Activated CD8-positive, alpha-beta memory T cell treated with anti-CD3 and anti-CD28 coated beads, Interleukin-2, amount 50 U/mL, for 24 hours (primary cell): ENCODE results near the gene DNAJC21.
"Not testable (repeated sequence)": the region's sequence is repeated elsewhere in the genome, so short reads cannot be mapped to it uniquely, and the experiment has no call there.

ENCODE experiments used
- DNase-seq: peaks from one replicate; pipeline ENCODE4 v3.0.0-alpha.2; 2020; ENCODE audit errors: extremely low read depth

Gene DNAJC21

GRCh38 chr5:34923694-34924461 lies 5.5 kb upstream of the DNAJC21 start:
- DNase-seq: no peak

- no peak for DNase-seq
Observed at GRCh38 chr5:34924462-34924765, 4.9 kb upstream of the DNAJC21 start.

GRCh38 chr5:34926318-34926888 lies 3.0 kb upstream of the DNAJC21 start:
- no peak for DNase-seq

- DNase-seq: no peak
Observed at GRCh38 chr5:34927785-34928184, 1.6 kb upstream of the DNAJC21 start.

GRCh38 chr5:34928267-34928666 lies 1.1 kb upstream of the DNAJC21 start:
- DNase-seq: no peak

GRCh38 chr5:34929720-34930461 lies 532 bp downstream of the DNAJC21 start:
- peak; percentile 33 for DNase-seq

- no peak for DNase-seq
Observed at GRCh38 chr5:34930462-34930844, 1.1 kb downstream of the DNAJC21 start.

GRCh38 chr5:34930870-34931269 lies 1.5 kb downstream of the DNAJC21 start:
- no peak for DNase-seq

- DNase-seq: no peak
Observed at GRCh38 chr5:34932947-34933346, 3.6 kb downstream of the DNAJC21 start.

GRCh38 chr5:34941936-34942335 lies 12.6 kb downstream of the DNAJC21 start:
- no peak for DNase-seq

GRCh38 chr5:34944044-34944443 lies 14.7 kb downstream of the DNAJC21 start:
- DNase-seq: no peak

- DNase-seq: no peak
Observed at GRCh38 chr5:34944460-34945047, 15.2 kb downstream of the DNAJC21 start.

- no peak for DNase-seq
Observed at GRCh38 chr5:34957321-34957720, 28.0 kb downstream of the DNAJC21 start.

GRCh38 chr5:34957857-34958690 lies 28.7 kb downstream of the DNAJC21 start:
- no peak for DNase-seq

GRCh38 chr5:34959323-34959722 lies 30.0 kb downstream of the DNAJC21 start:
- DNase-seq: no peak

- no peak for DNase-seq
Observed at GRCh38 chr5:34967540-34967939, 38.2 kb downstream of the DNAJC21 start.

- no peak for DNase-seq
Observed at GRCh38 chr5:34968258-34968657, 38.9 kb downstream of the DNAJC21 start.

GRCh38 chr5:34970552-34970951 lies 41.2 kb downstream of the DNAJC21 start:
- no peak for DNase-seq

- DNase-seq: not testable (repeated sequence)
Observed at GRCh38 chr5:34971655-34972054, 42.3 kb downstream of the DNAJC21 start.

GRCh38 chr5:34976347-34976746 lies 47.0 kb downstream of the DNAJC21 start:
- DNase-seq: no peak

- DNase-seq: no peak
Observed at GRCh38 chr5:34977934-34978613, 48.7 kb downstream of the DNAJC21 start.
